Endothelial cell of umbilical vein (primary cell): Measurements from ENCODE around the gene SYK. TPM values are rescaled to one million over a fixed set of nuclear protein-coding genes. Genes with fewer than 3 reads are reported as not detected.

ENCODE experiments used
- BruUV-seq: library from RNA; stranded (reverse); fragments of 400-500 nt; replicated peaks from 2 replicates; lab custom pipeline; 2021; lab: Mats Ljungman, UMichigan
- CTCF ChIA-PET: fragments of 300-600, 350-600 bp; sonication (Branson Sonifier 250); formaldehyde crosslinking; loops from one replicate; lab custom pipeline; 2021; ENCODE audit warnings: antibody characterized with exemption, inconsistent platforms; lab: Charles Lee
- POLR2A ChIA-PET: fragments of 300-600, 350-600 bp; sonication (Branson Sonifier 250); formaldehyde crosslinking; loops from one replicate; lab custom pipeline; 2021; ENCODE audit warnings: antibody characterized with exemption, inconsistent platforms; lab: Charles Lee
- DNase-seq: peaks from one replicate; pipeline ENCODE4 v3.0.0-alpha.2; 2011; ENCODE audit warnings: low read depth, low spot score
- FAIRE-seq: peaks from 2 replicates; lab custom pipeline; 2011; peaks lifted over from hg19 to GRCh38; lab: Jason Lieb, UNC
- H2AFZ ChIP-seq: 2 replicates; pipeline ENCODE4 v1.6.0; 2012; ENCODE audit warnings: low read depth, low read length, control low read depth, inconsistent platforms
- H3K27ac ChIP-seq: 2 replicates; pipeline ENCODE4 v1.5.1; 2011; ENCODE audit warnings: low read depth, mild to moderate bottlenecking, control low read depth, low read length, moderate library complexity; ENCODE audit not compliant: insufficient read depth
- H3K27me3 ChIP-seq, 2 experiments: 2 replicates each; pipeline versions ENCODE4 v1.6.0 to v1.6.1; 2011; ENCODE audit warnings: low read length in 2 of 2, mixed read lengths in 1 of 2; ENCODE audit not compliant: control insufficient read depth in 2 of 2, insufficient read depth in 2 of 2
- H3K36me3 ChIP-seq, 2 experiments: 2 replicates in 1 of 2; 3 replicates in 1 of 2; pipeline ENCODE4 v1.5.1; 2011; ENCODE audit warnings: low read length in 2 of 2, mild to moderate bottlenecking in 1 of 2, moderate library complexity in 1 of 2; ENCODE audit not compliant: control insufficient read depth in 2 of 2, insufficient read depth in 2 of 2; ENCODE audit errors: extremely low read depth in 1 of 2
- H3K4me1 ChIP-seq: 3 replicates; pipeline ENCODE4 v1.5.1; 2011; ENCODE audit warnings: mild to moderate bottlenecking, low read length; ENCODE audit not compliant: control insufficient read depth, insufficient read depth; ENCODE audit errors: extremely low read depth
- H3K4me2 ChIP-seq: 2 replicates; pipeline ENCODE4 v1.6.1; 2011; ENCODE audit warnings: low read length, control low read depth, mixed read lengths; ENCODE audit not compliant: insufficient read depth
- H3K4me3 ChIP-seq, 3 experiments: fragments of 200-600 bp in 1 of 3; sonication (generic), shearing (Covaris generic) in 1 of 3; replicated peaks in 1 of 3; 2 replicates each; pipeline ENCODE4 v1.5.1; 2011 to 2016; ENCODE audit warnings: control low read depth in 3 of 3, low read length in 3 of 3, mild to moderate bottlenecking in 2 of 3, inconsistent platforms in 1 of 3, low read depth in 1 of 3, moderate library complexity in 1 of 3; ENCODE audit not compliant: insufficient read depth in 1 of 3
- H3K79me2 ChIP-seq: 2 replicates; pipeline ENCODE4 v1.6.0; 2012; ENCODE audit warnings: low read length, inconsistent platforms; ENCODE audit not compliant: control insufficient read depth, insufficient read depth
- H3K9ac ChIP-seq: replicated peaks from 2 replicates; pipeline ENCODE3; 2011; ENCODE audit warnings: low read length, control low read depth; ENCODE audit not compliant: insufficient read depth; ENCODE audit errors: extremely low read depth
- H3K9me1 ChIP-seq: replicated peaks from 3 replicates; pipeline ENCODE4 v1.6.0; 2011; ENCODE audit warnings: mild to moderate bottlenecking, low read length; ENCODE audit not compliant: control insufficient read depth, insufficient read depth; ENCODE audit errors: extremely low read depth
- H3K9me3 ChIP-seq: replicated peaks from 2 replicates; pipeline ENCODE4 v1.5.1; 2012; ENCODE audit warnings: low read length, inconsistent platforms; ENCODE audit not compliant: control insufficient read depth, insufficient read depth
- H4K20me1 ChIP-seq: replicated peaks from 2 replicates; pipeline ENCODE3; 2011; ENCODE audit warnings: mild to moderate bottlenecking, low read length; ENCODE audit not compliant: control insufficient read depth, insufficient read depth; ENCODE audit errors: extremely low read depth
- EZH2 ChIP-seq: IDR thresholded peaks from 2 replicates; pipeline ENCODE4 v1.6.1; 2012; ENCODE audit warnings: borderline replicate concordance, low read depth, mild to moderate bottlenecking, moderate library complexity, low read length, inconsistent platforms; ENCODE audit not compliant: severe bottlenecking
- FOS ChIP-seq: IDR thresholded peaks from 2 replicates; pipeline ENCODE4 v1.6.1; 2011; ENCODE audit warnings: mild to moderate bottlenecking, low read length, moderate library complexity, borderline replicate concordance; ENCODE audit not compliant: insufficient read depth
- GATA2 ChIP-seq: IDR thresholded peaks from 2 replicates; pipeline ENCODE4 v1.7.0; 2011; ENCODE audit warnings: low read depth, mild to moderate bottlenecking, moderate library complexity, mixed read lengths, low read length; ENCODE audit not compliant: insufficient read length, insufficient read depth
- JUN ChIP-seq: IDR thresholded peaks from 2 replicates; pipeline ENCODE4 v1.6.1; 2011; ENCODE audit warnings: borderline replicate concordance, low read depth; ENCODE audit not compliant: insufficient read length, insufficient read depth
- MYC ChIP-seq: IDR thresholded peaks from one replicate; pipeline ENCODE4 v1.6.1; 2011; ENCODE audit warnings: mild to moderate bottlenecking, low read depth, low read length
- POLR2A ChIP-seq: IDR thresholded peaks from 2 replicates; pipeline ENCODE4 v1.6.1; 2012; ENCODE audit warnings: low read depth, mild to moderate bottlenecking, control low read depth, low read length
- POLR2AphosphoS5 ChIP-seq: IDR thresholded peaks from 2 replicates; pipeline ENCODE4 v1.6.1; 2012; ENCODE audit warnings: low read depth, mild to moderate bottlenecking, control low read depth, low read length, moderate library complexity; ENCODE audit not compliant: insufficient read depth
- dilution Hi-C: fragments of 300-500 bp; cut with MboI; formaldehyde crosslinking; loops from one replicate; pipeline ENCODE4 v1.15.0; 2019; ENCODE audit warnings: low sequenced_read_pairs; ENCODE audit not compliant: extremely low pct_ligation_motif_present
- intact Hi-C: fragments of 100-400 bp; cut with micrococcal nuclease; formaldehyde crosslinking; loops from one replicate; pipeline ENCODE4 v1.10.0; 2022
- polyA plus RNA-seq, 4 experiments: library from polyadenylated mRNA; depleted of rRNA in 3 of 4; stranded (reverse) in 3 of 4; unstranded in 1 of 4; fragments of >200 nt; gene quantifications; 2 replicates each; pipeline versions ENCODE4 v1.2.1 to v1.2.3, GENCODE V29; 2011 to 2012; ENCODE audit warnings: missing spikeins in 1 of 4
- total RNA-seq: library from RNA; stranded (reverse); gene quantifications from 2 replicates; pipeline ENCODE4 v1.2.3, GENCODE V29; 2021
- TF ChIP-seq, protein P1 (sequence below): IDR thresholded peaks from 2 replicates; pipeline ENCODE4 v1.6.1; 2011; ENCODE audit not compliant: insufficient read depth, insufficient read length
- TF ChIP-seq, protein P2 (sequence below), 2 donors: IDR thresholded peaks; 1 replicate in 1 of 2; 2 replicates in 1 of 2; pipeline ENCODE4 v1.5.1; 2011; ENCODE audit warnings: low read length in 2 of 2, mild to moderate bottlenecking in 2 of 2, moderate library complexity in 2 of 2, control low read depth in 1 of 2, inconsistent platforms in 1 of 2, low read depth in 1 of 2; ENCODE audit not compliant: insufficient read depth in 1 of 2; ENCODE audit errors: extremely low read depth in 1 of 2

The SYK gene
- total and polyA plus RNA-seq, 2 donors (not counting 3 experiments of a cell fraction or from before 2014, with no cell fraction given) = not detected

DNA sequence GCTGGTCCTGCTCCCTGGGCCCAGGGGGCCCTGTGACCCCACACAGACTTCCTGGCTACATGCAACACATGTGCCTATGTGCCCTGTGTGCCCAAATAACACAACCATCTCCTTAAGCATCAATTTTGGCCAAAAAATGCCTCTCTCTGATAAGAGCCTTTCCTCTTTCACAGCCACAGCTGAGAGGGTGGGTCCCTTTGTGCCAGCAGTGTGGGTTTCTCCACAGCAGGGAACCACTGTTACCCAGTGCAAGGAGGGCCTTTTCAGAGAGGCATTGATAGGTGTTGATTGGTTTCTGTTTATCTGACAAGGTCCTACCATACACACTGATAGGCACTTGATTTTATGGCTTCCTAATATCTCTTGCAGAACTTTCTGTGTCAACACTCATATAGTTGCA lies 42.7 kb downstream of the SYK start:
- no TSS peak for BruUV-seq
- POLR2A ChIA-PET = no interaction called here

More for the DNA sequence above, 42.7 kb downstream of the SYK start:
- no peak for TF ChIP-seq POLR2AphosphoS5
- TF ChIP-seq, protein P1, sequence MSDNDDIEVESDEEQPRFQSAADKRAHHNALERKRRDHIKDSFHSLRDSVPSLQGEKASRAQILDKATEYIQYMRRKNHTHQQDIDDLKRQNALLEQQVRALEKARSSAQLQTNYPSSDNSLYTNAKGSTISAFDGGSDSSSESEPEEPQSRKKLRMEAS = no peak
- TF ChIP-seq EZH2 = no peak
- TF ChIP-seq FOS = no peak
- no peak for TF ChIP-seq GATA2
- no peak for TF ChIP-seq POLR2A
- no peak for TF ChIP-seq MYC
- no peak for TF ChIP-seq JUN
- TF ChIP-seq, protein P2, sequence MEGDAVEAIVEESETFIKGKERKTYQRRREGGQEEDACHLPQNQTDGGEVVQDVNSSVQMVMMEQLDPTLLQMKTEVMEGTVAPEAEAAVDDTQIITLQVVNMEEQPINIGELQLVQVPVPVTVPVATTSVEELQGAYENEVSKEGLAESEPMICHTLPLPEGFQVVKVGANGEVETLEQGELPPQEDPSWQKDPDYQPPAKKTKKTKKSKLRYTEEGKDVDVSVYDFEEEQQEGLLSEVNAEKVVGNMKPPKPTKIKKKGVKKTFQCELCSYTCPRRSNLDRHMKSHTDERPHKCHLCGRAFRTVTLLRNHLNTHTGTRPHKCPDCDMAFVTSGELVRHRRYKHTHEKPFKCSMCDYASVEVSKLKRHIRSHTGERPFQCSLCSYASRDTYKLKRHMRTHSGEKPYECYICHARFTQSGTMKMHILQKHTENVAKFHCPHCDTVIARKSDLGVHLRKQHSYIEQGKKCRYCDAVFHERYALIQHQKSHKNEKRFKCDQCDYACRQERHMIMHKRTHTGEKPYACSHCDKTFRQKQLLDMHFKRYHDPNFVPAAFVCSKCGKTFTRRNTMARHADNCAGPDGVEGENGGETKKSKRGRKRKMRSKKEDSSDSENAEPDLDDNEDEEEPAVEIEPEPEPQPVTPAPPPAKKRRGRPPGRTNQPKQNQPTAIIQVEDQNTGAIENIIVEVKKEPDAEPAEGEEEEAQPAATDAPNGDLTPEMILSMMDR (IDR thresholded peaks at IDR 0.05; ENCODE audit: extremely low read depth in 1 of 2, insufficient read depth in 1 of 2, low read depth in 1 of 2, low read length in 2 of 2) = no peak
- no peaks in the 10 kb centered on the region for H3K36me3 ChIP-seq
- DNase-seq (no peak), FAIRE-seq (no peak)
- no peak overlapping the region for H3K4me2 ChIP-seq
- no peaks in the 10 kb centered on the region for H3K9me3 ChIP-seq
- no peak overlapping the region for H3K27ac ChIP-seq
- CTCF ChIA-PET = no interaction called here
- H3K4me1 ChIP-seq = no peaks in the 10 kb centered on the region
- H3K27me3 ChIP-seq = no peaks in the 10 kb centered on the region
- intact Hi-C loops (no loop called here), dilution Hi-C loops (no loop called here)
- H3K9me1 ChIP-seq = no peaks in the 10 kb centered on the region
- no peaks in the 10 kb centered on the region for H3K79me2 ChIP-seq
- H3K4me3 ChIP-seq = no peak overlapping the region
- no peak overlapping the region for H3K9ac ChIP-seq
- H2AFZ ChIP-seq = no peak overlapping the region
- no peaks in the 10 kb centered on the region for H4K20me1 ChIP-seq
